GM12864 (cell line): ENCODE measurements around the gene SLC6A1.

Experiments
- DNase-seq: peaks from one replicate; pipeline ENCODE4 v3.0.0-alpha.2; 2011; ENCODE audit warnings: low read depth
- H3K4me3 ChIP-seq: 2 replicates; pipeline ENCODE4 v1.5.1; 2011; ENCODE audit warnings: mild to moderate bottlenecking, low read depth, low read length, control low read depth
- TF ChIP-seq, protein P1 (sequence below): IDR thresholded peaks from 2 replicates; pipeline ENCODE4 v1.5.1; 2011; ENCODE audit warnings: low read depth, mild to moderate bottlenecking, moderate library complexity, low read length, control low read depth, inconsistent platforms; ENCODE audit errors: missing control alignments

Gene SLC6A1

DNA sequence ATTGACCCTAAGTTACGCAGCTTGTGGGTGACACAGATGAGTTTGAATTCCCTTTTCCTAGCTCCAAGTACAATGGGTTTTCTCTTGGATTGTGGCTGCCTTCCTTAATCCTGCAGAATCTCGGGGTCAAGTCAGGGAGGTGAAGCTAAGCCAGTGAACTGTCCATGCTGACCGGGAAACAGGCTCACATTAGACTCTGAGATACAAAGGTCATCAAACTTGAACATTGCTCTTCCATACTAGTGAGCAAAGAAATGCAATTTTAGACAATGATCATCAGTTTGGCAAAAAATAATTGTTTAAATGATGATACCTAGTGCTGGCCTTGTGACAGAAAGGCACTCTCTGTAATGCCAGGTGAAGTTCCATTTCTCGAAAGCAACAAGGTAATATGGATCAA, 31.6 kb downstream of the SLC6A1 start:
- TF ChIP-seq, protein P1, sequence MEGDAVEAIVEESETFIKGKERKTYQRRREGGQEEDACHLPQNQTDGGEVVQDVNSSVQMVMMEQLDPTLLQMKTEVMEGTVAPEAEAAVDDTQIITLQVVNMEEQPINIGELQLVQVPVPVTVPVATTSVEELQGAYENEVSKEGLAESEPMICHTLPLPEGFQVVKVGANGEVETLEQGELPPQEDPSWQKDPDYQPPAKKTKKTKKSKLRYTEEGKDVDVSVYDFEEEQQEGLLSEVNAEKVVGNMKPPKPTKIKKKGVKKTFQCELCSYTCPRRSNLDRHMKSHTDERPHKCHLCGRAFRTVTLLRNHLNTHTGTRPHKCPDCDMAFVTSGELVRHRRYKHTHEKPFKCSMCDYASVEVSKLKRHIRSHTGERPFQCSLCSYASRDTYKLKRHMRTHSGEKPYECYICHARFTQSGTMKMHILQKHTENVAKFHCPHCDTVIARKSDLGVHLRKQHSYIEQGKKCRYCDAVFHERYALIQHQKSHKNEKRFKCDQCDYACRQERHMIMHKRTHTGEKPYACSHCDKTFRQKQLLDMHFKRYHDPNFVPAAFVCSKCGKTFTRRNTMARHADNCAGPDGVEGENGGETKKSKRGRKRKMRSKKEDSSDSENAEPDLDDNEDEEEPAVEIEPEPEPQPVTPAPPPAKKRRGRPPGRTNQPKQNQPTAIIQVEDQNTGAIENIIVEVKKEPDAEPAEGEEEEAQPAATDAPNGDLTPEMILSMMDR = no peak
- H3K4me3 ChIP-seq = no peak overlapping the region
- no peak for DNase-seq

DNA sequence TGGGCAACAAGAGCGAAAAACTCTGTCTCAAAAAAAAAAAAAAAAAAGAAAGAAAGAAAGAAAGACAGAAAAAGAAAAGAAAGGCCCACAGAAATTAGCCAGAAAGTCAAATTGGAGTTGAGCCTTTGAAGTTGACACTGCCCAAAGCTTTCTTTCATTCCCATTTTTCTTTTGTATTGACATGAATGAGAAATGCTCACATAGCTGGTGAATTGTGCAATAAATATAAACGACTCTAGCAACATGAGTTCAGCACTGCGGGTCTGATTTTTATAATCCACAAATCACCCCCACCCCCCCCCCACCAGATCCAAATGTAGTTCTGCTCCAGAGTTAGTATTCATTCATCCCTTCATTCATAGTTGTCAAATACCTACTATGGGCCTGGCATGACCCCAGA, 37.4 kb downstream of the SLC6A1 start:
- no peak for DNase-seq
- TF ChIP-seq, protein P1 = no peak
- H3K4me3 ChIP-seq = no peak overlapping the region

DNA sequence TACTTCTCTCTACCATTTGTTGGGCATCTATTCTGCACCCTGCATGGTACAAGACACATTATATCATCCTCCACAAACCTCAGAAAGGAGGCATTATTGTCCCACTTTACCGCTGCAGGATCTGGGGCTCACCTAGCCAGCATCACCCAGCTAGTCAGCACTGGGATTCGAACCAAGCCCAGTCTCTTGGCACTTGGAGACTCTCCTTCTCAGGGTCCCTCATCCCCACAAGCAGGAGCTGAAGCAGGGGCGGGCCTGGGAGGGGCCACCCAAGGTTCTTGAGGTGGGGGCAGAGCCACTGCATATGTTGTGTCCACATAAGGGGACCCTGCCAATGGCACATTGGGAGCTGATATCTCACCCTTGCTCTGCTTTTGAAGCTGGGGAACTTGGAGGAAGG, 41.3 kb downstream of the SLC6A1 start:
- TF ChIP-seq, protein P1 = no peak
- DNase-seq = no peak
- H3K4me3 ChIP-seq = no peak overlapping the region

DNA sequence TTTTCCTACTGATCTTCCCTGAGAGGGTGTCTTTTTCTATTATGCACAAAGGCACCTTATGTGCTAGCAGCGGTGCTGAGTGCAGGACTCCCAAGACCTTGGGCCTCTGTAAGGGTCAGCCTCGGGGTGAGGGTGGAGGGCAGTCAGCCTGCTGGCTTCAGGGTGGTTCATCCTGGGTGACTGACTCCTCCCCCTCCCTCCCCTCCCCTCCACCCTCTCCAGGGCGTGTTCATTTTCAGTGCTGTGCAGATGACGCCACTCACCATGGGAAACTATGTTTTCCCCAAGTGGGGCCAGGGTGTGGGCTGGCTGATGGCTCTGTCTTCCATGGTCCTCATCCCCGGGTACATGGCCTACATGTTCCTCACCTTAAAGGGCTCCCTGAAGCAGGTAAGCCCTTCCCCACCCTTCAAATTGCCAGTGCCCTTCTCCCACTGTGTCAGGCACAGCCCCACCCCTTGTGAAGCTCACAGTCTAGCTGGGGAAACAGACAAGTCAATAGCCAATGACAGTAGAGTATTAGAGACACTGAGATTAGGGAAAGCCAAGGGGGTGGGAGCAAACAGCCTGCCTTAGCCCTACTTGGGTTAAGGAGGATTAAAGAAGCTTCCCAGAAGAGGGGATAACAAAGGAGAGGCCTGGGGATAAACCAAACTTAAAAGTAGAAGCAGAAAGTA, 41.9 kb downstream of the SLC6A1 start:
- H3K4me3 ChIP-seq = no peak overlapping the region
- no peak for DNase-seq
- TF ChIP-seq, protein P1 = no peak

DNA sequence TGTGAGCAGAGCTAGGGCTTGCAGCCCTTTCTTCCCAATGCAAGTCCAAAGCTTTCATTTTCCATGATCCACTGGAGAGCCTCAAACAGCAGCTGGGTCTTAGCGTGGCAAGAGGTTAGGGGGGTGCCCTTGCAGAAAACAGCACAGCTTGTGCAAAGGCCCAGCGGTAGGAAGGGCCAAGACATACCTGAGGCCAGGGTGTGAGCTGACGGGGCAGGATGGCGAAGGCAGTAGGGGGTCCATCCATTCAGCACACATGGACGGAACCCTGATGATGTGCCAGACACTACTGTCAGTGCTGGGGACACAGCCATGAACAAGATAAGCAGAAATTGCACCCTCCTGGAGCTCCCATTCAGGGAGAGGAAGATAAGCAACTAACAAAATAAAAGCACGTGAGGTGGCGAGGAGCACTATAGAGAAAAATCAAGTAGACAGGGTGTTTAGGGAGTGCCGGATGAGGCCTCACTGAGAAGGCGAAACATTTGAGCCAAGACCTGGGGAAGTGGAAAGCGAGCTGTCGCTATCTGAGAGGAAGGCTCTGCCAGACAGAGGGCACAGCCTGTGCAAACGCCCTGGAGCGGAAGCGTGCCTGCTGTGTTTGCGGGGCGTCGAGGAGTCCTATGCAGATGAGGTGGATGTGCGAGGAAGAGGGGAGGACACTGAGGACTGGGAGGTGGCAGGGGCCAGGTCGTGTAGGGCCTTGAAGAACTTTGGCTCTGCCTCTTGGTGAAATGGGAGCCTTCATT, 43.4 kb downstream of the SLC6A1 start:
- no peak for DNase-seq
- TF ChIP-seq, protein P1 = no peak
- H3K4me3 ChIP-seq = no peak overlapping the region

DNA sequence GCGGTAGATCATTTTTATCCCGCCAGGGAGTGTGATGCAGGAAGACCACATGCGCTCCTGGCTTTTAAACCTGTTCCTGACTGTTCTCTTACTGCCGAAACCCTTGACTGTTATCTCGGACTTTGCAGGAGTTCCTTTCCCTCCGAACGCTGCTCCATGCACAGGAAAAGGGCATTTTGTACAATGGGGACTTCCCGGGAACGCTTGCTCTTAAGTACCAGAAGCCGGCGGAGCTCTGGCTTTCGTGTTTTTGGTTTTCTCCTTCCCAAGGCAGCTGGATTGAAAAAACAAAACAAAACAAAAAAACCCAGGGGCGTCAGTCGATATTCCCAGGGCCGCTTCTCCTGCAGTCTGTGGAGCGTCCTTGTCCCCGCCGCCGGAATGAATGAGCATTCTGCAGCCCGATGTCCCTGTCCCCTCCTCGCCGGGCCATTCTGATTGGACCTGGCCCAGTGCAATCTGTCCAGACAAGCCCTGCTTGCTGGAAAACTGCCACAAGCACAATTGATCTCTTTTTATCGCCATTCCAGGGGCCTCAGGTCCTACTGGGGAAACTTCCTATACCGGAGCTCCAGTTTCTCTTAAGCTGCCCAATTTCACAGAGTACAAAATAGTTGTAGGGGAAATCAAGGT, 44.8 kb downstream of the SLC6A1 start:
- TF ChIP-seq, protein P1 = no peak
- no peak for DNase-seq
- H3K4me3 ChIP-seq = no peak overlapping the region
